Activated T-helper 1 cell treated with anti-CD3 and anti-CD28 coated beads, Interleukin-2, amount 50 U/mL, for 16 hours (primary cell): ENCODE data around the gene TAF11.
"Not testable (repeated sequence)": the region's sequence is repeated elsewhere in the genome, so short reads cannot be mapped to it uniquely, and the experiment has no call there.

Source experiments
- DNase-seq, 2 donors: peaks; one replicate each; pipeline ENCODE4 v3.0.0-alpha.2; 2020; ENCODE audit warnings: low read depth in 1 of 2, low spot score in 1 of 2

Gene TAF11

DNA sequence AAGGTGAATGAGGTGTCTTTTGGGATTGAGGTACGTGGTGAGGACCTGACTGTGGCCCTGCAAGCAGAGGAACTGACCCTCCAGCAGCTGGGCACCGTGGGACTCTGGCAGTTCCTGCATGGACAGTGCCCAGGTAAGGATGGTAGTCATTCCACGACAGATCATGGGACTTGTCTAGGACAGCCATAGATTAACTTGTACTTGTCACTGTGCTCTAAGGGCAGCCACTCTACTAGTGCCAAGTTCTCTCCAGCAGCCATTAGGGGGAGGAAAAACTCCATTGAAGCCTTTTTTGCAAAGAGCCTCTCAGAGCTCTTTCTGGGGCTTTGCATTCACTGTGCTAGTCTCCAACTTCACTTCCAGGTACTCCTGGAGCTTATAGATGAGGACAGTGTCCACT, 20.4 kb downstream of the TAF11 start:
- DNase-seq: no peak

DNA sequence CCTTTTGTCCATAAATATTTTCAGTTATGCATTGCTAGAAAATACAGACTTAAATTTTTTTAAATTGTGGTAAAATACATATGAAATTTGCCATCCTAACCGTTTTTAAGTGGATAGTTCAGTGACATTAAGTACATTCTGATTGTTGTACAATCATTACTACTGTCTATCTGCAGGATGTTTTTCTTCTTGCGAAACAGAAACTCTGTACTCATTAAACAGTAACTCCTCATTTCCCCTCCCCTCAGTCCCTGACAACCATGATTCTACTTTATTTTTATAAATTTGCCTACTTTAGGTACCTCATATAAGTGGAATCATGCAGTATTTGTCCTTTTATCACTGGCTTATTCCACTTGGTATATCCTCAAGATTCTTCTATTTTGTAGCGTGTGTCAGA, 21.3 kb downstream of the TAF11 start:
- no peak for DNase-seq

DNA sequence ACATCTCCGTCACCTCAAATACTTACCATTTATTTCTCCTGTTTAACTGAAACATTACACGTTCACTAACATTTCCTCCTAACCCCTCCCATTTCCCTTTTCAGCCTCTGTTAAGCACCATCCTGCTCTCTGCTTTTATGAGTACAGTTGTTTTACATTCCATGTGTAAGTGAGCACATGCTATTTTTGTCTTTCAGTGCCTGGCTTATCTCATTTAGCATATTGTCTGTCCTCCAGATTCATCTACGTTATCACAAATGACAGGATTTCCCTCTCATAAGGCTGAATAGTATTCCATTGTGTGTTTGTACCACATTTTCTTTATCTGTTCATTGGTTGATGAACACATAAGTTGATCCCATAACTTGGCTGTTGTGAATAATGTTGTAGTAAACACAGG, 22.7 kb downstream of the TAF11 start:
- DNase-seq: no peak

DNA sequence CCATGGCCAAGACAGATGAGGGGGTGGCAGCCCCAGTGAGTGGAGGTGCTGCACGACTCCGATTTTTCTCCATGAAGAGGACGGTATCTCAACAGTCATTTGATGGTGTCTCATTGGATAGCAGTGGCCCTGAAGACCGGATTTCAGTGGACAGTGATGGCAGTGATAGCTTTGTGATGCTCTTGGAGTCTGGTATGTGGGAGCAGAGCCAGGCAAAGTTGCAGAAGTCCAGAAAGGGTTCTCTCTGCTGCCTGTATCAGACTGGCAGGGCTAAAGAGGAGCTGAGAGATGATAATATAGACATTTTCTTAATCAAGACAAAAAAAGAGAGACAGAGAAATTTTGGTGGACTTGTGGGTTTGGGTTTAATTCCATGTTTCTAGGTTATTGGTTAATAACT, 23.8 kb downstream of the TAF11 start:
- DNase-seq: no peak

GRCh38 chr6:34860776-34861175, 27.1 kb downstream of the TAF11 start:
- no peak for DNase-seq

GRCh38 chr6:34859951-34860350, 27.9 kb downstream of the TAF11 start:
- no peak for DNase-seq

DNA sequence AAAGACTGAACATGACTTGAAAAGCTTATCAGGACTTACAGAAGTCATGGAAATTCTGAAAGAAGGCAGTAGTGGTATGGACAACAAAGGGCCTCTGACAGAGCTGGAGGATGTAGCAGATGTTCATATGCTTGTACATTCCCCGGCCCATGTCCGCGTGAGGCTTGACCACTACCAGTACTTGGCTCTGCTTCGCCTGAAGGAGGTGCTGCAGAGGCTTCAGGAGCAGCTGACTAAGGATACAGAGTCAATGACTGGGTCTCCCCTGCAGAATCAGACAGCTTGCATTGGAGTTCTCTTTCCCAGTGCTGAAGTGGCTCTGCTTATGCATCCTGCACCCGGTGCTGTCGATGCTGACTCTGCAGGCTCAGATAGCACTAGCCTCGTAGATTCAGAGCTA, 29.2 kb downstream of the TAF11 start:
- no peak for DNase-seq

- DNase-seq: no peak
Observed at GRCh38 chr6:34855463-34855862, 32.4 kb downstream of the TAF11 start.

- no peak for DNase-seq
Observed at GRCh38 chr6:34852406-34853085, 35.3 kb downstream of the TAF11 start.

GRCh38 chr6:34851361-34851760, 36.5 kb downstream of the TAF11 start:
- DNase-seq: no peak

- not testable (repeated sequence) for DNase-seq
Observed at GRCh38 chr6:34849066-34849465, 38.8 kb downstream of the TAF11 start.

DNA sequence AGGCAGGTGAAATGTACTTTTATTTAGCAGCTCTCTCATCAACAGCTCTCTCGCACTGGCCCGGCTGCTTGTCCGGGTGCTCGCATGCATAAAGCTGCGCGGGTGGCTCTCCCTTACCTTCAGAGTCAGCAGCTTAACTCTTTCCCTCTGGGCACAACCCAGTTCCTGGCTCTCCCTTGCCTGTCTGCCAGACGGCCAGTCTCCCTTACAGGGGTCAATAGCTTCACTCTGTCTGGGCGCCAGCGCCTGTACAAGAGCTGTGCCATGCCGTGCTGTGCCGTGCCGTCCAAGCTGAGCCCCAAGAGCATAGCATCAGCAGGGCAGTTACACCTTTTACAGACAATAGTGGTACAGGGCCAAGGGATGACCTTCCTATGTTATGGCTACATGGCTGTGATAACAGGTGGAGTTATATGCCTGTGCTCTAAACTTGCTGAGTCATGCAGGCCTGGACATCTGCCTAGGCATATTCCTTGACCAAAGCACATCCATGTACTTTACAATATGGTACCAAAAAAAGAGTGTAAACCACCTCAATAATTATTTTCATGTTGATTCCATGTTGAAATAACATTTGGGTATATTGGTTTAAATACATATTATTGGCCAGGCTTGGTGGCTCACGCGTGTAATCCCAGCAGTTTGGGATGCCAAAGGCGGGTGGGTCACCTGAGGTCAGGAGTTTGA, 48.0 kb downstream of the TAF11 start:
- no peak for DNase-seq

GRCh38 chr6:34837528-34837927, 50.3 kb downstream of the TAF11 start:
- DNase-seq: no peak

GRCh38 chr6:34836451-34836850, 51.4 kb downstream of the TAF11 start:
- DNase-seq: no peak

DNA sequence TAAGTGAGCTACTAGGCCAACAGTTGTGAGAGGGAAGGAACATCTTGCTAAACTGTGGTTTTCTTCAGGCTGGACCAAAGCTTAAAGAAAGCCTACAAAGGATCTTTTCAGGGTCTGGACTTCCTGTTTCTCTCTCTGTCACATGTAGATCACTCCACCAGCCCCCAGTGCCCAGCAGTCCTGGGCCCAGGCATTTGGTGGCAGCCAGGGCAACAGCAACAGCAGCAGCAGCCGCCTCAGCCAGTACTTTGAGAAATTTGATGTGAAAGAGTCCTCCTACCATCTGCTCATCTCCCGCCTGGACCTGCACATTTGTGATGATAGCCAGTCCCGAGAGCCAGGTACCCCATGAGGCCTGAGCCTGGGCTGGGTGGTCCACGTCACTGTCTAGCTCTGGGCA, 51.8 kb downstream of the TAF11 start:
- no peak for DNase-seq

DNA sequence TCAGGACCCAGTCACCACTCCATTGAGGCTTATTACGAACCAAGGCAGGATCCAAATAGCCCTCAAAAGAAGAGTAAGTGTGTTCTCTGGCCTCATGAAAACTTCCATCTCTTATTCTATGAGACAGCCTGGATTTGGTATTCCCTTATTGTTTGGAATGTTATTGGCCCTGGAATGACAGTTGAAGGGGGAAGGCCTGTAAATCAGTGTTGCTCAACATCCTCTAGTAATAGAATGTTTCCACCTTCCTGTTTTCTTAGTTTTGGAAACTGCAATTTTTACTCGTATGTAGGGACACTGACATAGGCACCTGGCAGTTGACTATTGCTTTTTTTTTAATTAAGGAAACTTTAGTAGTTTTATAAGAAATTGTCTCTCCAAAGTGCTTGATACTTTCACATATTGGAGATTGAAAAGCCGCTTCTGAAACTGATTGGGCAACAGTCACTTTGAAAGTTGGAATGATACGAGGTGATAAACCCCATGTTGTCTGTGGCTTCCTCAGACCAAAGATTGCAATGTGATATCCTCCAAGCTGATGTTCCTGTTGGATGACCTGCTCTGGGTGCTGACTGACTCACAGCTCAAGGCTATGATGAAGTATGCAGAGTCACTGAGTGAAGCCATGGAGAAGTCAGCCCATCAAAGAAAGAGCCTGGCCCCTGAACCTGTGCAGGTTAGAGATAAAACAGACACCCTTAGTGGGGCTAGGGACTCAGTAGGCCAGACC, 52.9 kb downstream of the TAF11 start:
- no peak for DNase-seq

GRCh38 chr6:34832942-34833341, 54.9 kb downstream of the TAF11 start:
- no peak for DNase-seq

GRCh38 chr6:34829137-34829536, 58.7 kb downstream of the TAF11 start:
- DNase-seq: no peak
